ENCODE results near the gene RND3. TPM values are rescaled to one million over a fixed set of nuclear protein-coding genes. Genes with fewer than 3 reads are reported as not detected.

Gene RND3
- total RNA-seq, 4 donors from 2014 or later = 21.8 to 73.5 (median 26.3) TPM

- H3K27ac ChIP-seq = no peak overlapping the region
- WGBS, 2 donors = 88 to 89% methylated on average over 1 of the region's 1 CpG
These were observed 45.0 kb downstream of the RND3 start for GRCh38 chr2:150442484-150442883.

GRCh38 chr2:150441784-150442183, 45.7 kb downstream of the RND3 start:
- Histone ChIP-seq H3K4me3 (no peak overlapping the region), H3K9me3 (no peaks in the 10 kb centered on the region), H3K27me3 (no peaks in the 10 kb centered on the region), H3K36me3 (no peaks in the 10 kb centered on the region), H3K4me1 (no peaks in the 10 kb centered on the region), H3K27ac (no peak overlapping the region)
- TF ChIP-seq CTCF (IDR thresholded peaks at IDR 0.05) = no peak
- no peak for TF ChIP-seq POLR2A (IDR thresholded peaks at IDR 0.05)
- no peak for TF ChIP-seq EP300 (IDR thresholded peaks at IDR 0.05)
- WGBS, 2 donors = 51 to 59% methylated on average over 2 of the region's 2 CpGs
- no peak for DNase-seq (ENCODE audit: low spot score in 2 of 2)

More at GRCh38 chr2:150442484-150442883, 45.0 kb downstream of the RND3 start:
- H3K4me1 ChIP-seq = no peaks in the 10 kb centered on the region
- H3K9me3 ChIP-seq = no peaks in the 10 kb centered on the region
- H3K36me3 ChIP-seq = no peaks in the 10 kb centered on the region
- TF ChIP-seq EP300 (IDR thresholded peaks at IDR 0.05) (no peak), CTCF (IDR thresholded peaks at IDR 0.05) (no peak), POLR2A (IDR thresholded peaks at IDR 0.05) (no peak)
- H3K27me3 ChIP-seq = no peaks in the 10 kb centered on the region
- no peak overlapping the region for H3K4me3 ChIP-seq
- no peak for DNase-seq (ENCODE audit: low spot score in 2 of 2)

GRCh38 chr2:150441226-150441625, 46.2 kb downstream of the RND3 start:
- no peak for DNase-seq (ENCODE audit: low spot score in 2 of 2)
- Histone ChIP-seq H3K4me1 (no peaks in the 10 kb centered on the region), H3K36me3 (no peaks in the 10 kb centered on the region), H3K27me3 (no peaks in the 10 kb centered on the region), H3K27ac (no peak overlapping the region), H3K4me3 (no peak overlapping the region), H3K9me3 (no peaks in the 10 kb centered on the region)
- 68 to 76% methylated on average over 2 of the region's 2 CpGs for WGBS, 2 donors
- no peak for TF ChIP-seq POLR2A (IDR thresholded peaks at IDR 0.05)

- 97% methylated on average over 2 of the region's 2 CpGs for WGBS, 2 donors
- peaks cover 0 to 2% (median 0%) of the 10 kb centered on the region in 4 donors for H3K9me3 ChIP-seq
- H3K4me3 ChIP-seq = no peak overlapping the region
- no peak overlapping the region for H3K27ac ChIP-seq
- H3K27me3 ChIP-seq = no peaks in the 10 kb centered on the region
- H3K36me3 ChIP-seq = no peaks in the 10 kb centered on the region
- DNase-seq (ENCODE audit: low spot score in 2 of 2) = no peak
- H3K4me1 ChIP-seq = no peaks in the 10 kb centered on the region
- TF ChIP-seq CTCF (IDR thresholded peaks at IDR 0.05) (no peak), EP300 (IDR thresholded peaks at IDR 0.05) (no peak), POLR2A (IDR thresholded peaks at IDR 0.05) (no peak)
These were observed 48.8 kb downstream of the RND3 start for GRCh38 chr2:150438654-150439053.

GRCh38 chr2:150438041-150438440, 49.4 kb downstream of the RND3 start:
- H3K4me3 ChIP-seq = no peak overlapping the region
- H3K4me1 ChIP-seq = no peaks in the 10 kb centered on the region
- WGBS, 2 donors = 67 to 71% methylated on average over 2 of the region's 2 CpGs
- no peak overlapping the region for H3K27ac ChIP-seq
- no peaks in the 10 kb centered on the region for H3K27me3 ChIP-seq
- DNase-seq (ENCODE audit: low spot score in 2 of 2) = no peak
- H3K36me3 ChIP-seq = no peaks in the 10 kb centered on the region
- peaks cover 0 to 2% (median 0%) of the 10 kb centered on the region in 4 donors for H3K9me3 ChIP-seq
- TF ChIP-seq EP300 (IDR thresholded peaks at IDR 0.05) (no peak), CTCF (IDR thresholded peaks at IDR 0.05) (no peak), POLR2A (IDR thresholded peaks at IDR 0.05) (no peak)

- no peak overlapping the region for H3K4me3 ChIP-seq
- no peak for DNase-seq (ENCODE audit: low spot score in 2 of 2)
- TF ChIP-seq CTCF (IDR thresholded peaks at IDR 0.05) (no peak), POLR2A (IDR thresholded peaks at IDR 0.05) (no peak), EP300 (IDR thresholded peaks at IDR 0.05) (no peak)
- no peaks in the 10 kb centered on the region for H3K4me1 ChIP-seq
- H3K27ac ChIP-seq = no peak overlapping the region
- H3K36me3 ChIP-seq = no peaks in the 10 kb centered on the region
- peaks cover 0 to 2% (median 0%) of the 10 kb centered on the region in 4 donors for H3K9me3 ChIP-seq
- 75 to 76% methylated on average over 3 of the region's 3 CpGs for WGBS, 2 donors
- H3K27me3 ChIP-seq = no peaks in the 10 kb centered on the region
These were observed 55.2 kb downstream of the RND3 start for GRCh38 chr2:150432312-150432625.

Measured in tibial nerve (tissue), 4 donors.